Pancreas (tissue), 10 donors: ENCODE measurements around the gene GLUD2. TPM values are rescaled to one million over a fixed set of nuclear protein-coding genes. Genes with fewer than 3 reads are reported as not detected.
"Not testable (repeated sequence)": the region's sequence is repeated elsewhere in the genome, so short reads cannot be mapped to it uniquely, and the experiment has no call there.

Experiments used
- ATAC-seq, 4 donors: fragments of 200-7000 bp; cut with Tn5 transposase; one replicate each; pipeline versions ENCODE4 v1.8.0 to v1.9.1; 2020; ENCODE audit warnings: mild to moderate bottlenecking in 4 of 4, moderate library complexity in 4 of 4
- DNase-seq, 6 donors: peaks; one replicate each; pipeline ENCODE4 v3.0.0-alpha.2; 2020
- FAIRE-seq: peaks from 2 replicates; lab custom pipeline; 2012; peaks lifted over from hg19 to GRCh38; lab: Jason Lieb, UNC
- H3K27ac ChIP-seq, 4 donors: fragments of 200-600 bp; sonication (generic); 1 replicate in 3 of 4; 2 replicates in 1 of 4; pipeline versions ENCODE4 v1.5.0 to v1.8.0; 2020
- H3K27me3 ChIP-seq, 4 donors: fragments of 200-600 bp; one replicate each; pipeline ENCODE4 v1.8.0; 2021
- H3K36me3 ChIP-seq, 3 donors: fragments of 200-600 bp; sonication (generic) in 1 of 3; one replicate each; pipeline versions ENCODE4 v1.5.0 to v1.8.0; 2020 to 2021
- H3K4me1 ChIP-seq, 3 donors: fragments of 200-600 bp; one replicate each; pipeline ENCODE4 v1.8.0; 2021
- H3K4me3 ChIP-seq, 4 donors: fragments of 200-600 bp; sonication (generic) in 2 of 4; one replicate each; pipeline versions ENCODE4 v1.5.0 to v1.8.0; 2020 to 2021
- H3K9me3 ChIP-seq, 4 donors: fragments of 200-600 bp; one replicate each; pipeline ENCODE4 v1.8.0; 2021
- WGBS, 2 donors: extraction: QIAGEN DNeasy Blood & Tissue Kit; methylation state at CpG; one replicate each; pipeline ENCODE4 v1.1.7; 2013; 5-methylcytosine and 5-hydroxymethylcytosine counted together
- intact Hi-C, 3 donors: fragments of 100-400 bp; cut with DNase I; formaldehyde crosslinking; loops; one replicate each; pipeline versions ENCODE4 v1.11.1 to v1.14.2; 2022
- polyA plus RNA-seq, 2 donors: library from polyadenylated mRNA; stranded (reverse); fragments of 200-250 nt; gene quantifications; one replicate each; pipeline ENCODE4 v1.2.3, GENCODE V29; 2013
- total RNA-seq, 6 donors: library from RNA; stranded (reverse); fragmentation: NEBNext Ultra II Directional in 4 of 6; extraction: Animal tissue kit (Norgen Biotek cat#: 25700) in 4 of 6; gene quantifications; one replicate each; pipeline versions ENCODE4 v1.2.1 to v1.2.4, GENCODE V29; 2021 to 2023
- TF ChIP-seq, protein P1 (sequence below), 4 donors: fragments of 200-600 bp; sonication (generic) in 3 of 4; IDR thresholded peaks; one replicate each; pipeline versions ENCODE4 v1.5.0 to v1.8.0; 2021; ENCODE audit warnings: antibody characterized with exemption in 4 of 4
- donor health status: healthy with polysubstance abuse.
- donor health status: DM: no; HTN: no; CAD: no; lungs with moderate emphysema.
- donor health status: DM: no; HTN: no; CAD: no.
- donor health status: control.
- donor health status: control.
- donor health status: Bipolar disorder and iron deficiency.
- donor health status: DM: yes; HTN: yes; CAD: no.
- donor health status: DM: no; HTN: no; CAD: no.
- donor health status: DM: no; HTN: no; CAD: no.
- donor health status: DM: yes; HTN: yes; CAD: no.

The GLUD2 gene
- total and polyA plus RNA-seq, 8 donors: 0.42 to 2.7 (median 1.1) TPM

DNA sequence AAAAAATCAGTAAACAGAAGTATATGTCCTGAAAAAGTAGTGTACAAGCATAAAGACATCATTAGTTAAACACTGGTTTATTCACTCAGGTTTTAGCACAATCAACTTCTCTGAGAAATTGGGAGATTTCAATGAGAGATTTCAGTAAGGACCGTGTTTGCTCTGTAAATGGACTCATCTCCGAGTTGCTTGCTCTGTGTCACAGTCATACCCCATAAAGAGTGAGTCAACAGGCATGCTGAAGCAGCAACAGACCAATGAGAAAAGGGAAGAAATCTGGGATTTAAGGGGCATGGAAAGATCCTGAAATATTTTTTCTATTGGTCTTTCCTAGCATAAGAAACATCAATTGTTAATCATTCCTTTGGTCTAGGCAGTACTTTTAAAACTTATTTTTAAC is 4.7 kb downstream of the GLUD2 start:
- intact Hi-C loops: no loop called here
- TF ChIP-seq, protein P1, sequence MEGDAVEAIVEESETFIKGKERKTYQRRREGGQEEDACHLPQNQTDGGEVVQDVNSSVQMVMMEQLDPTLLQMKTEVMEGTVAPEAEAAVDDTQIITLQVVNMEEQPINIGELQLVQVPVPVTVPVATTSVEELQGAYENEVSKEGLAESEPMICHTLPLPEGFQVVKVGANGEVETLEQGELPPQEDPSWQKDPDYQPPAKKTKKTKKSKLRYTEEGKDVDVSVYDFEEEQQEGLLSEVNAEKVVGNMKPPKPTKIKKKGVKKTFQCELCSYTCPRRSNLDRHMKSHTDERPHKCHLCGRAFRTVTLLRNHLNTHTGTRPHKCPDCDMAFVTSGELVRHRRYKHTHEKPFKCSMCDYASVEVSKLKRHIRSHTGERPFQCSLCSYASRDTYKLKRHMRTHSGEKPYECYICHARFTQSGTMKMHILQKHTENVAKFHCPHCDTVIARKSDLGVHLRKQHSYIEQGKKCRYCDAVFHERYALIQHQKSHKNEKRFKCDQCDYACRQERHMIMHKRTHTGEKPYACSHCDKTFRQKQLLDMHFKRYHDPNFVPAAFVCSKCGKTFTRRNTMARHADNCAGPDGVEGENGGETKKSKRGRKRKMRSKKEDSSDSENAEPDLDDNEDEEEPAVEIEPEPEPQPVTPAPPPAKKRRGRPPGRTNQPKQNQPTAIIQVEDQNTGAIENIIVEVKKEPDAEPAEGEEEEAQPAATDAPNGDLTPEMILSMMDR (IDR thresholded peaks at IDR 0.05): no peak
- Histone ChIP-seq H3K9me3 (no peaks in the 10 kb centered on the region), H3K27ac (no peak overlapping the region), H3K4me1 (no peaks in the 10 kb centered on the region), H3K36me3 (no peaks in the 10 kb centered on the region), H3K4me3 (no peak overlapping the region), H3K27me3 (no peaks in the 10 kb centered on the region)
- 62 to 76% methylated on average over 2 of the region's 2 CpGs for WGBS, 2 donors
- ATAC-seq: no peak
- no peak for FAIRE-seq
- DNase-seq: no peak

DNA sequence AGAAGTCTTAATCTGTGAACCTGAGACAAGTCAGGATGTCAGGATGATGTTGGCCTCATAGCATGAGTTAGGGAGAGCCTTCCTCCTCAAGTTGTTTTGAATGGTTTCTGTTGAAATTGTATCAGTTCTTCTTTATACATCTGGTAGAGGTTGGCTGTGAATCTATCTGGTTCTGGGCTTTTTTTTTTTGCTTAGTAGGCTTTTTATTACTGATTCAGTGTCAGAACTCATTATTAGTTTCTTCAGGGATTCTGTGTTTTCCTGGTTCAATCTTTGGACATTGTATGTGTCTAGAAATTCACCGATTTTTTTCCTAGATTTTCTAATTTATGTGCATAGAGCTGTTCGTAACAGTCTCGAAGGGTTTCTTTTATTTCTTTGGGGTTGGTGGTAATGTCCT is 14.9 kb downstream of the GLUD2 start:
- Histone ChIP-seq H3K27ac (no peak overlapping the region), H3K4me3 (no peak overlapping the region), H3K27me3 (no peaks in the 10 kb centered on the region), H3K9me3 (no peaks in the 10 kb centered on the region), H3K4me1 (no peaks in the 10 kb centered on the region), H3K36me3 (no peaks in the 10 kb centered on the region)
- TF ChIP-seq, protein P1 (IDR thresholded peaks at IDR 0.05): no peak
- intact Hi-C loops: no loop called here
- DNase-seq (no peak), FAIRE-seq (peak; percentile 41), ATAC-seq (no peak)
- 85 to 96% methylated on average over 3 of the region's 3 CpGs for WGBS, 2 donors

DNA sequence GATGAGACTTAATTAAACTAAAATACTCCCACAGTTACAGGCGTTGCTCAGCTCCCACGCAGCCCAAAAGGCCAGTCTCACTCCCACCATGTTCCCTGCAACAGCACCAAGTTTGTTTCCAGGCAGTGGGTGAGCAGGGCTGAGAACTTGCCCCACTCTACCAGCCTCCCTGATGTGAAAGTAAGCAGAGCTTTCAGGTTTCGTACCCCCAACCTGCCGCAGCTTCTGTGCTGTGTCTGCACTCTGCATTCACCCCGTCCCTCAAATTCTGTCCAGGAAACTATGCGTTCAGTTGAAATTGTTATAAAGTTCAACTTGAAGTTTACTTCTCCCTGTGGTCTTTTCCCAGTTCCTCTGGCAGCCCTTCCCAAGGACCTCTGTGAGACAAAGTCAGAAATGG is 17.2 kb downstream of the GLUD2 start:
- H3K4me3 ChIP-seq: no peak overlapping the region
- ATAC-seq: no peak
- no peak for DNase-seq
- 79 to 96% methylated on average over 6 of the region's 6 CpGs for WGBS, 2 donors
- H3K36me3 ChIP-seq: no peaks in the 10 kb centered on the region
- no peaks in the 10 kb centered on the region for H3K27me3 ChIP-seq
- H3K4me1 ChIP-seq: no peaks in the 10 kb centered on the region
- intact Hi-C loops: no loop called here
- no peak for FAIRE-seq
- no peaks in the 10 kb centered on the region for H3K9me3 ChIP-seq
- TF ChIP-seq, protein P1 (IDR thresholded peaks at IDR 0.05): no peak
- H3K27ac ChIP-seq: no peak overlapping the region

DNA sequence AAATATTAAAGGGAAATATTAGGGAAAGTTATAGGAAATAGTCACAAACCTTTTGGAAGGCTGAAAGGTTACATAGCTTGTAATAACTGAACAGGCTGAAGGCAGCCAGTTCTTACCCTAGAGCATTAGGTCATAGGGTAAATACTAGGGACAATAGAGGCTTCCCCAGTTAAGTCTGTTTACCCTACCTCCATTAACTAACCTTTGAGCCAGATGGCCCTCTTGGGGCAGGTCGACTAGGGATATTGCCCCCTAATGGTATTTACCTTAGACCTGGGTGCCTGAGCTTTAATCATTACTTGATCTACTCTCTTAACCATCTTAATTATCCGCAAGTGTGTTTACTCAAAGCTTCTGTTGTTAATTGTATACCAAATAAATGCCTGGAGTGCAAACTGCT is 36.8 kb downstream of the GLUD2 start:
- DNase-seq, H3K4me1 ChIP-seq, H3K4me3 ChIP-seq, H3K36me3 ChIP-seq, H3K27me3 ChIP-seq, H3K27ac ChIP-seq, H3K9me3 ChIP-seq, FAIRE-seq, intact Hi-C loops, ATAC-seq: not testable (repeated sequence)
- WGBS, 2 donors: 44 to 63% methylated on average over 2 of the region's 2 CpGs

DNA sequence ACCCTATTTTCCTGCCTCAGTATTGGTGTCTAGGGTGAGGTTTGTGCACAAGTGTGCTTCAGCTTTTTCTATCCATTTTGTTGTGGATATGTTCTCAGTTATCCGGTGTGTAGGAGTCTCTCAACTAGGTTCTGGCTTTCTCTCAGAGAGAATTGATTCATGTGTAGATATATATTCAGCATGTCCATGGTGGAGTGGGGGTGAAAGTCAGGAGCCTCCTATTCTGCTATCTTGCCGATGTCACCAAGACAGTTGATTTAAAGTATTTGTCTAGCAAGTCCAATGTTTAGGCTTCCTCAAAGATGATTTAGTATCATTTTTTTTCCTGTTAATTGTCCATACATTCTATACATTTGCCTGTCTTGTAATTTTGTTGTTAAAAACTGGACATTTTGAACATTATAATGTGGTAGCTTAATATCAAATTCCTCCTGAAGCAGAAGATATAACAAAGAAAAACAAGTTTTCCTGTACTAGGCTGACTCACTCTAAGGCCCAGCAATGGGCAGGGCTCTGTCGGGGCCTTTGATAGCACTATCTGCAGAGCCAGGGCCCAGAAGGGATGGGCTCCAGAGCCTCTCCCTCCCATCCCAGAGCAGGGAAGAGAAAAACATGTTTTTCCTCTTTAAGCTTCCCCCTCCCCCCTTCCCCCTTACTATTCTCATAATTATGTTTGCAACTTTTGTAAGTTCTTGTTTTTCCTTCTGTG is 37.6 kb downstream of the GLUD2 start:
- Histone ChIP-seq H3K4me3 (no peak overlapping the region), H3K27ac (no peak overlapping the region), H3K27me3 (peaks cover 0 to 2% (median 0%) of the 10 kb centered on the region in 4 donors), H3K4me1 (no peaks in the 10 kb centered on the region), H3K9me3 (no peaks in the 10 kb centered on the region), H3K36me3 (no peaks in the 10 kb centered on the region)
- FAIRE-seq (no peak), DNase-seq (no peak), ATAC-seq (no peak)
- TF ChIP-seq, protein P1 (IDR thresholded peaks at IDR 0.05): no peak
- WGBS, 2 donors: 81 to 84% methylated on average over 3 of the region's 3 CpGs
- intact Hi-C loops: no loop called here
